Measurements from ENCODE around the gene AAR2. TPM values are rescaled to one million over a fixed set of nuclear protein-coding genes. Genes with fewer than 3 reads are reported as not detected.

The AAR2 gene
- total RNA-seq, 3 donors from 2014 or later (not counting 1 experiment from before 2014, with no cell fraction given) = 22.6 to 26.5 (median 25.6) TPM

- Mint-ChIP-seq H3K9me3 (no peaks in the 10 kb centered on the region), H3K4me1 (no peaks in the 10 kb centered on the region), H3K27ac (no peak overlapping the region), H3K36me3 (no peaks in the 10 kb centered on the region), H3K27me3 (ENCODE audit: low read depth in 2 of 2) (no peaks in the 10 kb centered on the region), H3K4me3 (no peak overlapping the region)
- no peaks in the 10 kb centered on the region for H3K9me3 ChIP-seq (ENCODE audit: control insufficient read depth, insufficient read depth, low read length)
- intact Hi-C loops (cut with micrococcal nuclease) = no loop called here
- no peaks in the 10 kb centered on the region for H3K27me3 ChIP-seq (ENCODE audit: control insufficient read depth, insufficient read depth, low read length)
- no peak for DNase-seq
- 86% methylated on average over 24 of the region's 24 CpGs for WGBS (ENCODE audit: insufficient coverage)
- H3K36me3 ChIP-seq (ENCODE audit: control insufficient read depth, insufficient read depth, low read length) = no peaks in the 10 kb centered on the region
- no peaks in the 10 kb centered on the region for H3K4me1 ChIP-seq (ENCODE audit: control insufficient read depth, insufficient read depth, low read length)
- no peak for TF ChIP-seq CTCF (IDR thresholded peaks at IDR 0.05)
- no peak for ATAC-seq
- no peak overlapping the region for H3K27ac ChIP-seq (ENCODE audit: low read length)
- no peak overlapping the region for H3K4me3 ChIP-seq (ENCODE audit: low read length)
Observed at GRCh38 chr20:36267605-36268381, 31.5 kb downstream of the AAR2 start.

- no peak for TF ChIP-seq CTCF (IDR thresholded peaks at IDR 0.05)
- H3K27me3 Mint-ChIP-seq (ENCODE audit: low read depth in 2 of 2) = no peaks in the 10 kb centered on the region
- H3K4me3 Mint-ChIP-seq = no peak overlapping the region
- DNase-seq = no peak
- Histone ChIP-seq H3K4me1 (ENCODE audit: control insufficient read depth, insufficient read depth, low read length) (no peaks in the 10 kb centered on the region), H3K4me3 (ENCODE audit: low read length) (no peak overlapping the region), H3K9me3 (ENCODE audit: control insufficient read depth, insufficient read depth, low read length) (no peaks in the 10 kb centered on the region), H3K36me3 (ENCODE audit: control insufficient read depth, insufficient read depth, low read length) (no peaks in the 10 kb centered on the region), H3K27ac (ENCODE audit: low read length) (no peak overlapping the region), H3K27me3 (ENCODE audit: control insufficient read depth, insufficient read depth, low read length) (no peaks in the 10 kb centered on the region)
- H3K4me1 Mint-ChIP-seq = no peaks in the 10 kb centered on the region
- 78% methylated on average over 6 of the region's 10 CpGs for WGBS (ENCODE audit: insufficient coverage)
- intact Hi-C loops (cut with micrococcal nuclease) = no loop called here
- H3K9me3 Mint-ChIP-seq = no peaks in the 10 kb centered on the region
- H3K36me3 Mint-ChIP-seq = no peaks in the 10 kb centered on the region
- ATAC-seq = no peak
- no peak overlapping the region for H3K27ac Mint-ChIP-seq
Observed at GRCh38 chr20:36268440-36269342, 32.4 kb downstream of the AAR2 start.

GRCh38 chr20:36269507-36269906 is 33.2 kb downstream of the AAR2 start:
- 93% methylated on average over 2 of the region's 2 CpGs for WGBS (ENCODE audit: insufficient coverage)
- no peaks in the 10 kb centered on the region for H3K27me3 Mint-ChIP-seq (ENCODE audit: low read depth in 2 of 2)
- no peak overlapping the region for H3K4me3 Mint-ChIP-seq
- no peak overlapping the region for H3K27ac ChIP-seq (ENCODE audit: low read length)
- H3K9me3 Mint-ChIP-seq = no peaks in the 10 kb centered on the region
- no peaks in the 10 kb centered on the region for H3K9me3 ChIP-seq (ENCODE audit: control insufficient read depth, insufficient read depth, low read length)
- intact Hi-C loops (cut with micrococcal nuclease) = no loop called here
- no peaks in the 10 kb centered on the region for H3K36me3 Mint-ChIP-seq
- H3K36me3 ChIP-seq (ENCODE audit: control insufficient read depth, insufficient read depth, low read length) = no peaks in the 10 kb centered on the region
- H3K27me3 ChIP-seq (ENCODE audit: control insufficient read depth, insufficient read depth, low read length) = no peaks in the 10 kb centered on the region
- ATAC-seq (no peak), DNase-seq (no peak)
- TF ChIP-seq CTCF (IDR thresholded peaks at IDR 0.05) = no peak
- no peaks in the 10 kb centered on the region for H3K4me1 Mint-ChIP-seq
- H3K4me1 ChIP-seq (ENCODE audit: control insufficient read depth, insufficient read depth, low read length) = no peaks in the 10 kb centered on the region
- H3K27ac Mint-ChIP-seq = no peak overlapping the region
- H3K4me3 ChIP-seq (ENCODE audit: low read length) = no peak overlapping the region

Measured in natural killer cell (primary cell).